ENCODE data around the gene AFF1. TPM values are rescaled to one million over a fixed set of nuclear protein-coding genes. Genes with fewer than 3 reads are reported as not detected.

AFF1 gene
- total RNA-seq, 3 donors from 2014 or later = 67.2 to 80.5 (median 70.5) TPM

- H3K9me3 ChIP-seq = no peaks in the 10 kb centered on the region
- H3K27ac ChIP-seq = peak overlapping the region; percentile 40 to 48
- DNase-seq (ENCODE audit: low spot score in 2 of 2) = no peak
- no peaks in the 10 kb centered on the region for H3K27me3 ChIP-seq
- no peaks in the 10 kb centered on the region for H3K36me3 ChIP-seq
- intact Hi-C loops (cut with DNase I; ENCODE audit: low total_unique reads) = no loop called here
- H3K4me1 ChIP-seq = peaks cover 0 to 30% of the 10 kb centered on the region in 2 donors
- H3K4me3 ChIP-seq = no peak overlapping the region
- TF ChIP-seq CTCF (IDR thresholded peaks at IDR 0.05) (no peak), POLR2A (IDR thresholded peaks at IDR 0.05) (no peak)
Measured at GRCh38 chr4:87053802-87054767, 119.3 kb downstream of the AFF1 start.

GRCh38 chr4:87054900-87055299 lies 120.1 kb downstream of the AFF1 start:
- no peaks in the 10 kb centered on the region for H3K36me3 ChIP-seq
- peak overlapping the region in 1 of 3 donors; percentile 6 for H3K4me3 ChIP-seq
- H3K27me3 ChIP-seq = no peaks in the 10 kb centered on the region
- DNase-seq (ENCODE audit: low spot score in 2 of 2) = no peak
- peak overlapping the region; percentile 31 to 74 for H3K27ac ChIP-seq
- no peak for TF ChIP-seq CTCF (IDR thresholded peaks at IDR 0.05)
- no peak for TF ChIP-seq POLR2AphosphoS5 (IDR thresholded peaks at IDR 0.05)
- no peak for TF ChIP-seq POLR2A (IDR thresholded peaks at IDR 0.05)
- H3K4me1 ChIP-seq = peaks cover 0 to 30% of the 10 kb centered on the region in 2 donors
- intact Hi-C loops (cut with DNase I; ENCODE audit: low total_unique reads) = no loop called here
- H3K9me3 ChIP-seq = no peaks in the 10 kb centered on the region

GRCh38 chr4:87055311-87055710 lies 120.5 kb downstream of the AFF1 start:
- H3K9me3 ChIP-seq = no peaks in the 10 kb centered on the region
- TF ChIP-seq CTCF (IDR thresholded peaks at IDR 0.05) (no peak), POLR2A (IDR thresholded peaks at IDR 0.05) (no peak), POLR2AphosphoS5 (IDR thresholded peaks at IDR 0.05) (no peak)
- H3K27ac ChIP-seq = peak overlapping the region; percentile 31 to 74
- no peak for DNase-seq (ENCODE audit: low spot score in 2 of 2)
- H3K36me3 ChIP-seq = no peaks in the 10 kb centered on the region
- intact Hi-C loops (cut with DNase I; ENCODE audit: low total_unique reads) = no loop called here
- H3K4me1 ChIP-seq = peaks cover 0 to 30% of the 10 kb centered on the region in 2 donors
- no peaks in the 10 kb centered on the region for H3K27me3 ChIP-seq
- H3K4me3 ChIP-seq = peak overlapping the region in 1 of 3 donors; percentile 6

GRCh38 chr4:87056881-87057280 lies 122.1 kb downstream of the AFF1 start:
- Histone ChIP-seq H3K27ac (peak overlapping the region in 1 of 2 donors; percentile 20), H3K36me3 (no peaks in the 10 kb centered on the region), H3K27me3 (no peaks in the 10 kb centered on the region), H3K9me3 (no peaks in the 10 kb centered on the region), H3K4me1 (peaks cover 0 to 30% of the 10 kb centered on the region in 2 donors), H3K4me3 (no peak overlapping the region)
- no peak for DNase-seq (ENCODE audit: low spot score in 2 of 2)
- no peak for TF ChIP-seq POLR2A (IDR thresholded peaks at IDR 0.05)
- TF ChIP-seq CTCF (IDR thresholded peaks at IDR 0.05) = no peak
- TF ChIP-seq POLR2AphosphoS5 (IDR thresholded peaks at IDR 0.05) = no peak
- intact Hi-C loops (cut with DNase I; ENCODE audit: low total_unique reads) = no loop called here

GRCh38 chr4:87057835-87058355 lies 123.1 kb downstream of the AFF1 start:
- no peak for TF ChIP-seq POLR2AphosphoS5 (IDR thresholded peaks at IDR 0.05)
- TF ChIP-seq POLR2A (IDR thresholded peaks at IDR 0.05) = no peak
- no peak for TF ChIP-seq CTCF (IDR thresholded peaks at IDR 0.05)
- H3K9me3 ChIP-seq = no peaks in the 10 kb centered on the region
- H3K27me3 ChIP-seq = no peaks in the 10 kb centered on the region
- no peak overlapping the region for H3K4me3 ChIP-seq
- no peaks in the 10 kb centered on the region for H3K36me3 ChIP-seq
- intact Hi-C loops (cut with DNase I; ENCODE audit: low total_unique reads) = no loop called here
- DNase-seq (ENCODE audit: low spot score in 2 of 2) = no peak
- H3K4me1 ChIP-seq = peaks cover 0 to 30% of the 10 kb centered on the region in 2 donors
- H3K27ac ChIP-seq = peak overlapping the region; percentile 1 to 49
